Thyroid gland (tissue), 4 donors: ENCODE measurements around the gene PTPRG. TPM values are rescaled to one million over a fixed set of nuclear protein-coding genes. Genes with fewer than 3 reads are reported as not detected.

Source experiments
- DNase-seq, 2 donors: peaks; one replicate each; pipeline ENCODE4 v3.0.0-alpha.2; 2019
- H3K27ac ChIP-seq, 3 donors: fragments of 200-600 bp; sonication (generic); 1 replicate in 2 of 3; 2 replicates in 1 of 3; pipeline ENCODE4 v1.5.1; 2016 to 2019; ENCODE audit warnings: mild to moderate bottlenecking in 1 of 3, moderate library complexity in 1 of 3
- H3K27me3 ChIP-seq: fragments of 200-600 bp; sonication (generic); one replicate; pipeline ENCODE4 v1.5.1; 2019
- H3K36me3 ChIP-seq, 2 donors: fragments of 200-600 bp; sonication (generic); one replicate each; pipeline ENCODE4 v1.5.1; 2016 to 2019
- H3K4me1 ChIP-seq, 2 donors: fragments of 200-600 bp; sonication (generic); one replicate each; pipeline ENCODE4 v1.5.1; 2017 to 2019
- H3K4me3 ChIP-seq, 3 donors: fragments of 200-600 bp; sonication (generic); replicated peaks in 1 of 3; 1 replicate in 2 of 3; 2 replicates in 1 of 3; pipeline ENCODE4 v1.5.1; 2016; ENCODE audit warnings: mild to moderate bottlenecking in 1 of 3
- H3K9me3 ChIP-seq: fragments of 200-600 bp; sonication (generic); one replicate; pipeline ENCODE4 v1.5.1; 2017
- CTCF ChIP-seq, 6 experiments: fragments of 200-600 bp in 3 of 6; fragments of 450-650 bp in 3 of 6; sonication (generic) in 3 of 6; IDR thresholded peaks; one replicate each; pipeline ENCODE4 v1.5.1; 2016 to 2019; ENCODE audit warnings: antibody characterized with exemption in 6 of 6, mild to moderate bottlenecking in 2 of 6, inconsistent platforms in 1 of 6, moderate library complexity in 1 of 6
- POLR2A ChIP-seq, 2 donors: fragments of 450-650 bp; IDR thresholded peaks; one replicate each; pipeline ENCODE4 v1.6.1; 2017; ENCODE audit warnings: antibody characterized with exemption in 2 of 2, mild to moderate bottlenecking in 2 of 2, moderate library complexity in 1 of 2
- WGBS, 2 donors: methylation state at CpG; one replicate each; pipeline ENCODE4 v1.1.5; 2017; 5-methylcytosine and 5-hydroxymethylcytosine counted together
- intact Hi-C: fragments of 100-400 bp; cut with DNase I; formaldehyde crosslinking; loops from one replicate; pipeline ENCODE4 v1.15.1; 2023
- total RNA-seq, 4 donors: library from RNA; depleted of rRNA; stranded (reverse); fragments of >200 nt; gene quantifications; one replicate each; pipeline ENCODE4 v1.2.3, GENCODE V29; 2016

PTPRG gene
- total RNA-seq, 4 donors from 2014 or later = 81.6 to 207 (median 132) TPM

- 90 to 95% methylated on average over 6 of the region's 6 CpGs for WGBS, 2 donors
- intact Hi-C loops = no loop called here
- Histone ChIP-seq H3K27me3 (no peaks in the 10 kb centered on the region), H3K4me3 (no peak overlapping the region), H3K27ac (no peak overlapping the region), H3K9me3 (no peaks in the 10 kb centered on the region), H3K36me3 (no peaks in the 10 kb centered on the region), H3K4me1 (peaks cover 27 to 36% of the 10 kb centered on the region in 2 donors)
- TF ChIP-seq CTCF (IDR thresholded peaks at IDR 0.05) (no peak), POLR2A (IDR thresholded peaks at IDR 0.05) (no peak)
- no peak for DNase-seq
Observed at GRCh38 chr3:61944726-61945125, 383.4 kb downstream of the PTPRG start.

GRCh38 chr3:61945657-61946056, 384.3 kb downstream of the PTPRG start:
- intact Hi-C loops = no loop called here
- no peaks in the 10 kb centered on the region for H3K36me3 ChIP-seq
- peaks cover 33 to 42% of the 10 kb centered on the region in 2 donors for H3K4me1 ChIP-seq
- peak overlapping the region in 1 of 3 donors; percentile 96 for H3K27ac ChIP-seq
- H3K27me3 ChIP-seq = no peaks in the 10 kb centered on the region
- no peak for DNase-seq
- TF ChIP-seq CTCF (IDR thresholded peaks at IDR 0.05) = no peak
- TF ChIP-seq POLR2A (IDR thresholded peaks at IDR 0.05) = no peak
- no peaks in the 10 kb centered on the region for H3K9me3 ChIP-seq
- 65% methylated on average over 3 of the region's 3 CpGs for WGBS, 2 donors
- no peak overlapping the region for H3K4me3 ChIP-seq

- TF ChIP-seq CTCF (IDR thresholded peaks at IDR 0.05) (no peak), POLR2A (IDR thresholded peaks at IDR 0.05) (no peak)
- no peaks in the 10 kb centered on the region for H3K9me3 ChIP-seq
- no peak overlapping the region for H3K4me3 ChIP-seq
- no peak for DNase-seq
- H3K36me3 ChIP-seq = no peaks in the 10 kb centered on the region
- no peaks in the 10 kb centered on the region for H3K27me3 ChIP-seq
- intact Hi-C loops = no loop called here
- H3K4me1 ChIP-seq = peaks cover 34 to 42% of the 10 kb centered on the region in 2 donors
- WGBS, 2 donors = 76 to 79% methylated on average over 7 of the region's 7 CpGs
- peak overlapping the region in 1 of 3 donors; percentile 96 for H3K27ac ChIP-seq
Observed at GRCh38 chr3:61946570-61947324, 385.4 kb downstream of the PTPRG start.

GRCh38 chr3:61947456-61947855, 386.1 kb downstream of the PTPRG start:
- intact Hi-C loops = no loop called here
- peaks cover 34 to 42% of the 10 kb centered on the region in 2 donors for H3K4me1 ChIP-seq
- no peaks in the 10 kb centered on the region for H3K27me3 ChIP-seq
- peak in 1 of 2 donors; percentile 12 for DNase-seq
- peak overlapping the region; percentile 66 to 96 (median 74) for H3K27ac ChIP-seq
- WGBS, 2 donors = 65 to 83% methylated on average over 4 of the region's 4 CpGs
- no peaks in the 10 kb centered on the region for H3K9me3 ChIP-seq
- no peaks in the 10 kb centered on the region for H3K36me3 ChIP-seq
- H3K4me3 ChIP-seq = no peak overlapping the region
- TF ChIP-seq POLR2A (IDR thresholded peaks at IDR 0.05) (no peak), CTCF (IDR thresholded peaks at IDR 0.05) (no peak)

- no peaks in the 10 kb centered on the region for H3K36me3 ChIP-seq
- intact Hi-C loops = no loop called here
- peaks cover 34 to 44% of the 10 kb centered on the region in 2 donors for H3K4me1 ChIP-seq
- H3K4me3 ChIP-seq = no peak overlapping the region
- no peaks in the 10 kb centered on the region for H3K9me3 ChIP-seq
- peak; percentile 86 for DNase-seq
- 37 to 48% methylated on average over 5 of the region's 5 CpGs for WGBS, 2 donors
- H3K27me3 ChIP-seq = no peaks in the 10 kb centered on the region
- H3K27ac ChIP-seq = peak overlapping the region; percentile 71 to 96 (median 74)
- peak in 1 of 2 donors; percentile 9 for TF ChIP-seq POLR2A (IDR thresholded peaks at IDR 0.05)
- TF ChIP-seq CTCF (IDR thresholded peaks at IDR 0.05) = no peak
Observed at GRCh38 chr3:61948699-61949305, 387.4 kb downstream of the PTPRG start.
